AG10803 (cell line): ENCODE results near the gene CCR3.
"Not testable (repeated sequence)": the region's sequence is repeated elsewhere in the genome, so short reads cannot be mapped to it uniquely, and the experiment has no call there.

Experiments
- DNase-seq: peaks from one replicate; pipeline ENCODE4 v3.0.0; 2010; ENCODE audit warnings: low read depth
- H3K4me3 ChIP-seq: 2 replicates; pipeline ENCODE4 v1.5.1; 2011; ENCODE audit warnings: mild to moderate bottlenecking, low read length, control low read depth
- TF ChIP-seq, protein P1 (sequence below): conservative IDR thresholded peaks from 2 replicates; pipeline ENCODE4 v1.5.1; 2011; ENCODE audit warnings: mild to moderate bottlenecking, low read length, control low read depth, inconsistent platforms

Gene CCR3

DNA sequence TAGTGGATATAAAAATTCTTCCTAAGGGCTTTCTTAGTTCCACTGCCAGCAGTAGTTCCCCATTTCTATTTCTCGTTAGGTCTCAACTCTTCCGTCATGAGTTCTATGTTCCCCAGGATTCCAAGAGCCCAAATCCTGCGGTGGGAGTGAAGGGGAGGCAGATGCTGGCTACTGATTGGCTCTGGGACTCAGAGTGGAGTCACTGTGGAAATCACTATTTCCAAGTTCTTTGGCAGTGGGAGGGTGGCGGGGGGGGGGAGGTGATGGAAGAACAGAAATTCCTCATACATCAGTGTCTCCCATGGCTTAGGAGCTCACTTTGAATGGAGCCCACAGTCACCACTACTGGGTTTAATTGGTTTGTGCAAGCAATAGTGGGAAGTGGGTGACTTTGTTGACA, 39.7 kb upstream of the CCR3 start:
- TF ChIP-seq, protein P1, sequence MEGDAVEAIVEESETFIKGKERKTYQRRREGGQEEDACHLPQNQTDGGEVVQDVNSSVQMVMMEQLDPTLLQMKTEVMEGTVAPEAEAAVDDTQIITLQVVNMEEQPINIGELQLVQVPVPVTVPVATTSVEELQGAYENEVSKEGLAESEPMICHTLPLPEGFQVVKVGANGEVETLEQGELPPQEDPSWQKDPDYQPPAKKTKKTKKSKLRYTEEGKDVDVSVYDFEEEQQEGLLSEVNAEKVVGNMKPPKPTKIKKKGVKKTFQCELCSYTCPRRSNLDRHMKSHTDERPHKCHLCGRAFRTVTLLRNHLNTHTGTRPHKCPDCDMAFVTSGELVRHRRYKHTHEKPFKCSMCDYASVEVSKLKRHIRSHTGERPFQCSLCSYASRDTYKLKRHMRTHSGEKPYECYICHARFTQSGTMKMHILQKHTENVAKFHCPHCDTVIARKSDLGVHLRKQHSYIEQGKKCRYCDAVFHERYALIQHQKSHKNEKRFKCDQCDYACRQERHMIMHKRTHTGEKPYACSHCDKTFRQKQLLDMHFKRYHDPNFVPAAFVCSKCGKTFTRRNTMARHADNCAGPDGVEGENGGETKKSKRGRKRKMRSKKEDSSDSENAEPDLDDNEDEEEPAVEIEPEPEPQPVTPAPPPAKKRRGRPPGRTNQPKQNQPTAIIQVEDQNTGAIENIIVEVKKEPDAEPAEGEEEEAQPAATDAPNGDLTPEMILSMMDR, result no peak
- DNase-seq, result no peak

DNA sequence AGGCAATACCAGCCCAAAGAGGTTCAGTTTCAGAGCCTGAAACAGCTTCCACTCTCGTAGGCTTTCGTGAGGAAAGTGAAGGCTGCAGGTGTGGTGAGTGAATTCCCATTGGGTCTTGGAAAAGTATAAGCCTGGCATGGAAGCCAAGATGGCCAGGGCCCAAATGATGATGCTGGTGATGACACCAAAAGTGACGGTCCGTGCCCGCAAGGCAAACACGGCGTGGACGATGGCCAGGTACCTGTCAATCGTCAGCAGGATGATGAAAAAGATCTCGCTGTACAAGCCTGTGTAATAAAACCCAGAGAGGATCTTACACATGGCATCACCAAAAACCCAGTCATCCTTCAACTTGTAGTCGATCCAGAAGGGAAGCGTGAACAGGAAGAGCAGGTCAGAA, 38.6 kb upstream of the CCR3 start:
- no peak for DNase-seq
- TF ChIP-seq, protein P1, result no peak
- H3K4me3 ChIP-seq, result no peak overlapping the region

More for the DNA sequence above, 39.7 kb upstream of the CCR3 start:
- H3K4me3 ChIP-seq, result no peak overlapping the region

DNA sequence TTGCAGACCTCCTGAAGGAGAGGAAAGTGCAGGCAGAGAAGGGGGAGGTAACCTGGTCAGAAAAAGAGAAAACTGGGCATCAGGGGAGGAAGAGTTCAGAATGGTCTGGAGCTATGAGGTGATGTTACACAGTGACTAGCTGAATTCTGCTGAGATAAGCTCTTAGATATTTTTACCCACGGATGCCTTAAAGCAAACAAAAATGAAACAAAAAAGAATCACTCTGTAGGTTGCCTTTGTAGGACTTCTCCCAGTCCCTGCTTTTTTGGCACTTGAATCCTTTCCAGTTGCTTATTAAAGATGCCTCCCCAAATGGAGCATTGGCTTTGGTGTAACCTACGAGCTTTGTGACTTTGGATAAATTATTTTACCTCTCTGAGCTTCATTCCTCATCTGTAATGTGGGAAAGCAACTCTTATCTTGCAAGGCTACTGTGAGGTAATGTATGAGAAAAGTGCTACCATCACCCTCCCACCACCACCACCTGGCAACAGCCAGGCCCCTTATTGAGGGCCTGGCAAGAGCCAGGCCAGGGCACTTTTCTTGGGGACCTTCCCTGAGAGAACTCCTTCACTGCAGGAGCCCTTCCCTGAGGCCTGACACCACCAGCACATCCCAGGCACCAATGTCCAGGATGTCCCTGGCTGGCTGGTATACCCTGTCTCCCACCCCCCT, 36.8 kb upstream of the CCR3 start:
- H3K4me3 ChIP-seq, result no peak overlapping the region
- TF ChIP-seq, protein P1, result no peak
- DNase-seq, result no peak

DNA sequence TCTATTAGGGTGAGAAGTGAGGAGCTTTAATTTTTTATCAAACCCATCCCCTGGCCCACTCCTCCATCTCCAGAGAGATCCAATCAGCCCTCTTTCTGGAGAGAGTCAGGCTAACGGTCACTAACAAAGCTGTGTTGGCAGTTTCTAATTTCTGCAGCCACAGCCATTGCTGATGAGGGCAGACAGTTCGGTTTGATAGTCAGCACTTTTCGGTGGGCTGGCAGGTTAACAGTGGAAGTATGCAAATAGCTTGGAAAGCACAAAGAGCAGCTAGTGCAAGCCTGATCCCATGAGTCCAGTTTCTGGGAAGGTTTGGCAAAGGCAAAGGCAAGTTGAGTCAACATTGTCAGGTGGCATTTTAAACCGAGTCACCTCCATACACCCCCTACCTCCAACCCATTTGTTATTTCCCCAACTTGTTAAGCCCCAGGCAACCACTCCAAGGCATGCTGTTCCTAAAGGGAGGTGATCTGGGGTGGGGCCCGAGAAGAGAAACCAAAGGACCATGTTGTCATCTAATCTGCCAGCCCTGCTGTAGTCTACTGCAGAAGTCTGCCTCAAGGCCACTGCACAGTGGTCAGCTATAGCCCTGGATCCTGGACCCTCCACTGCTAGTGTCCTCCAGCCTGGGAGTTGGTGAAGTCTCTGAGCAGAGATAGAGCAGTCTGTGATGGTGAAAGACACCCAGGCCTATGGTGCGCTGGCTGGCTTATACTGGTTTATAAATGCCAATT, 35.8 kb upstream of the CCR3 start:
- no peak for DNase-seq
- H3K4me3 ChIP-seq, result no peak overlapping the region

DNA sequence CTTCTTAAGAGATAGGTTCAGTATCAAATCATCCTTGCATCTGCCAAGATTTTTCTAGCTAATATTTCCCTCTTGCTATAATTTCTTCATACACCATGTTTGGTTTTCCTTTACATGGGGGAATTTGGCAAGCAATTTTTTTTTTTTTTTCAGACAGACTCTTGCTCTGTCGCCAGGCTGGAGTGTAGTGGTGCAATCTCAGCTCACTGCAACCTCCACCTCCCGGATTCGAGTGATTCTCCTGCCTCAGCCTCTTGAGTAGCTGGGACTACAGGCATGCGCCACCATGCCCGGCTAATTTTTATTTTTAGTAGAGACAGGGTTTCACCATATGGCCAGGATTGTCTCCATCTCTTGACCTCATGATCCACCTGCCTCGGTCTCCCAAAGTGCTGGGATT, 34.7 kb upstream of the CCR3 start:
- not testable (repeated sequence) for H3K4me3 ChIP-seq, DNase-seq

More for the DNA sequence above, 35.8 kb upstream of the CCR3 start:
- TF ChIP-seq, protein P1, result no peak

DNA sequence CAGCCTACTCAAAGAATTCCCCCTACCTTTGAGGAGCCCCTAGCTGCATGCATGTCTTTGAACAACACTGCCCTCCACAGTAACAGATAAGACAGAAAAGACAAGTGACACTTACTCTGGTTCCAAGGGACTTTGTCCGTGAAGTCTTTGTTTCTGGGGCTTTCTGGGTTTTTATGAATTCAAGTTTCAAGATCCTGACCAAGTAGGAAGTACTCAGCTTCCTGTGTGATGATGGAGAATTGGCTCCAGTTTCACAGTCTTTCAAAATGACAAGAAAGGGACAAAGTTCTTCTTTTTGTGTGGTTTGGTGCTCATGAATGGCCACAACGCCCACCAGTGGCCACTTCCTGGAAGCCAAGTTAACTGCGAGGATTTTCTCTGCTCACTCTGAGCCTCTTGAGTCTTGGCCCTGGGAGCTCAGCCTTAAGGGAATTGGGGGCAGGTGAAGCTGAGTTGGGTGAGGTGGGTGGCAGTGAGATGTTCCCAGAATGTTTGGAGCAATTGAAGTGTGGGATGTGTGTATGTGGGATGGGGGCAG, 34.0 kb upstream of the CCR3 start, which contains the start of gene CCR1:
TSS of gene CCR1 (minus strand) at position 147 of the 538 bp plus-strand sequence. CDS start 4,000 bp downstream, outside the sequence.
- TF ChIP-seq, protein P1, result peak; percentile 61
- no peak within 1 kb of the TSS for H3K4me3 ChIP-seq
- DNase-seq, result peak; percentile 43

DNA sequence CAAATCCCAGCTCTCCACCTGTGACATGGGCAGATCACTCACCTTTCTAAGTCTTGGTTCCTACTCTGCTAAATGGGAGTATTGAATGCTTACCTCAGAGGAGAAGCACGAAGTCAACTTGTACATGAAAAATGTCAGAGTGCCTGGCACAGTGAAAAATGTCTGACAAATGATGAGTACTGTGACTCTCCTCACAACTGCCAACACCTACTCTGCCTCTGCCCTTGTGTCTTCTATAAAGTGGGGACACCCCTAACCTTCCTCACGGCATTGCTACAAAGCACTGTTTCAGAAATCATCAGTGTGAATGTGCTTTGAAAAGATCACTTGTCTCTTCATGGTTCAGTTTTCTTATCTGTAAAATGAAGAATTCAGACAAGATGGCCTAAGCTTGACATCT, 33.2 kb upstream of the CCR3 start:
- DNase-seq, result no peak
- no peak overlapping the region for H3K4me3 ChIP-seq
- TF ChIP-seq, protein P1, result no peak
